ENCODE measurements around the gene ZNF91.

ZNF91 gene

DNA sequence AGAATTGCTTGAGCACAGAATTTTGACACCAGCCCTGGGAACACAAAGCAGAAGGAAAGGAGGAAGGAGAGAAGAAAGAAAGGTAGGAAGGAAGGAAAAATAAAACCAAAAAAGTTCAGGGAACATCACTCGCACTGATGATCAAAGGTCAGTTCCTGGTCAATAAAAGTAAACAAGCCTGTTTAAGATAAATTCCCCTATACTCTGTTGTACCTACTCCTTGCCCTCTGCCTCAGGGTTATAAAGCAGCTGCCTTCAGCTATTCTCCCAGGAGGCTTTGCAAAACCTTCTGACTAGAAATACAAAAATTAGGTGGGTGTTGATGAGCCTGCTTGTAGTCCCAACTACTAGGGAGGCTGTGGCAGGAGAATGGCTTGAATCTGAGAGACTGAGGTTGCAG, 14.9 kb upstream of the ZNF91 start:
- no peaks in the 10 kb centered on the region for H3F3A ChIP-seq (ENCODE audit: control insufficient read depth, insufficient read depth)
- peaks cover 5% of the 10 kb centered on the region; the same call in 1 of the 2 replicates for H3K9me3 ChIP-seq (ENCODE audit: control insufficient read depth, insufficient read depth, low read length)
- H3K27ac ChIP-seq (ENCODE audit: low read depth, low read length) = no peak overlapping the region
- H3K36me3 ChIP-seq (ENCODE audit: control insufficient read depth, low read length) = no peaks in the 10 kb centered on the region
- no peaks in the 10 kb centered on the region for H4K20me1 ChIP-seq (ENCODE audit: control insufficient read depth, insufficient read depth, low read depth, low read length)
- TF ChIP-seq EZH2phosphoT487 (IDR thresholded peaks at IDR 0.05; ENCODE audit: borderline replicate concordance, low read length) = no peak
- TF ChIP-seq, protein P1, sequence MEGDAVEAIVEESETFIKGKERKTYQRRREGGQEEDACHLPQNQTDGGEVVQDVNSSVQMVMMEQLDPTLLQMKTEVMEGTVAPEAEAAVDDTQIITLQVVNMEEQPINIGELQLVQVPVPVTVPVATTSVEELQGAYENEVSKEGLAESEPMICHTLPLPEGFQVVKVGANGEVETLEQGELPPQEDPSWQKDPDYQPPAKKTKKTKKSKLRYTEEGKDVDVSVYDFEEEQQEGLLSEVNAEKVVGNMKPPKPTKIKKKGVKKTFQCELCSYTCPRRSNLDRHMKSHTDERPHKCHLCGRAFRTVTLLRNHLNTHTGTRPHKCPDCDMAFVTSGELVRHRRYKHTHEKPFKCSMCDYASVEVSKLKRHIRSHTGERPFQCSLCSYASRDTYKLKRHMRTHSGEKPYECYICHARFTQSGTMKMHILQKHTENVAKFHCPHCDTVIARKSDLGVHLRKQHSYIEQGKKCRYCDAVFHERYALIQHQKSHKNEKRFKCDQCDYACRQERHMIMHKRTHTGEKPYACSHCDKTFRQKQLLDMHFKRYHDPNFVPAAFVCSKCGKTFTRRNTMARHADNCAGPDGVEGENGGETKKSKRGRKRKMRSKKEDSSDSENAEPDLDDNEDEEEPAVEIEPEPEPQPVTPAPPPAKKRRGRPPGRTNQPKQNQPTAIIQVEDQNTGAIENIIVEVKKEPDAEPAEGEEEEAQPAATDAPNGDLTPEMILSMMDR (IDR thresholded peaks at IDR 0.05; ENCODE audit: low read depth, low read length, poor library complexity, severe bottlenecking) = no peak
- H3K4me2 ChIP-seq (ENCODE audit: low read length) = no peak overlapping the region
- H3K4me3 ChIP-seq (ENCODE audit: low read length) = no peak overlapping the region
- no peaks in the 10 kb centered on the region for H3K4me1 ChIP-seq (ENCODE audit: control insufficient read depth, low read length)
- H3K9me2 ChIP-seq (replicated peaks; ENCODE audit: control insufficient read depth, low read length) = no peaks in the 10 kb centered on the region
- no peaks in the 10 kb centered on the region for H3K79me2 ChIP-seq (ENCODE audit: control insufficient read depth, low read length)
- H3K27me3 ChIP-seq (ENCODE audit: control insufficient read depth, low read length) = no peaks in the 10 kb centered on the region

DNA sequence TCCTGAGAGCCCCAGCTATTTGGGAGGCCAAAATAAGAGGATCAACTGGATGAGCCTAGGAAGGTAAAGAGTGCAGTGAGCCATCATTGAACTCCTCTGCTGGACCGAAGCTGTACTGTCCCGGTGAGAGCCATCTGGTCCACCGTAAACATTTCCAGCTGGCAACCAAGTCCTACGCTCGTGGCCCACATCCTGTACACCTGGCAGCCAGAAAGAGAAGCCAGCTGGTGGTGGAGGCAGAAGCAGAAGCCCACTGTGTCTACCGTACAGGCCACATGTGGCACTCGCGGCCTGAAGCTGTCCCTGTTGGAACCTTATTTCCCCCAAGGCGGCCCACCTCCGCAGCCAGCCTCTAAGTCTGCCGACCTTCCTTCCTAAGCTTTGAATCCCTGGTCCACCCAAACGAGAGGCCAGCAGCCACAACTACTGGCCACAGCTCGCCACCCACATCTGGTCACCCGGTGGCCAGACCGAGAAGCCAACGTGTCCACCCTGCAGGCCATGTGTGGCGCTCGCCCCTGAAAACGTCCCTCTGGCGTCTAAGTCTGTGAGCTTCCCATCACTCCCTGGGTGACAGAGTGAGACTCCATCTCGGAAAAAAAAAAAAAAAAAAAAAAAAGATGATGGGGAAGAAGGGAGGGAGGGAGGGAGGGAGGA, 14.2 kb upstream of the ZNF91 start:
- no peak overlapping the region for H3K4me3 ChIP-seq (ENCODE audit: low read length)
- H3K9me2 ChIP-seq (replicated peaks; ENCODE audit: control insufficient read depth, low read length) = no peaks in the 10 kb centered on the region
- no peak for TF ChIP-seq EZH2phosphoT487 (IDR thresholded peaks at IDR 0.05; ENCODE audit: borderline replicate concordance, low read length)
- TF ChIP-seq, protein P1 (IDR thresholded peaks at IDR 0.05; ENCODE audit: low read depth, low read length, poor library complexity, severe bottlenecking) = no peak
- no peaks in the 10 kb centered on the region for H3K36me3 ChIP-seq (ENCODE audit: control insufficient read depth, low read length)
- no peaks in the 10 kb centered on the region for H4K20me1 ChIP-seq (ENCODE audit: control insufficient read depth, insufficient read depth, low read depth, low read length)
- no peaks in the 10 kb centered on the region for H3K27me3 ChIP-seq (ENCODE audit: control insufficient read depth, low read length)
- H3K4me2 ChIP-seq (ENCODE audit: low read length) = no peak overlapping the region
- H3K79me2 ChIP-seq (ENCODE audit: control insufficient read depth, low read length) = no peaks in the 10 kb centered on the region
- no peak overlapping the region for H3K27ac ChIP-seq (ENCODE audit: low read depth, low read length)
- no peaks in the 10 kb centered on the region for H3F3A ChIP-seq (ENCODE audit: control insufficient read depth, insufficient read depth)
- H3K9me3 ChIP-seq (ENCODE audit: control insufficient read depth, insufficient read depth, low read length) = peaks cover 5% of the 10 kb centered on the region; the same call in 1 of the 2 replicates
- no peaks in the 10 kb centered on the region for H3K4me1 ChIP-seq (ENCODE audit: control insufficient read depth, low read length)

DNA sequence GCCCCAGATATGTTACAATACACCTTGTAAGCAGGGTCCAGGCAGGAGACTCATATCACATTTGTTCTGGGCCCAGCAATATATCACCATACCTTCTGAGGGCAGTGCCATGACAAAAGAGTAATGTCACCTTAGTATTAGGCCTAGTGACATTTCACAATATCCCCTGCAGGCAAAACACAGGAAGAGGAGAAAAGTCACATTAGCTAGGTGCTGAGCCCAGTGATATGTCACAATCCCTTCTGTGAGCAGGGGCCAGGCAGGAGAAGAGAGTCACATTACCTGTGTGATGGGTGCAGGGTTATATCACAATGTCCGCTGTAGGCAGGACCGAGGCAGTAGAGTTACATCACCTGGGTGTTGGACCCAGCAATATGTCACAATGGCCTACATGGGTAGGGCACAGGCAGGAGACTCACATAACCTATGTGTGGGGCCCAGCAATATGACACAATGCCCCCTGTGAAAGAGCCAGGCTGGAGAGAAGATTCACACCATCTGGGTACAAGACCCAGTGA, 12.4 kb upstream of the ZNF91 start:
- H3K9me2 ChIP-seq (replicated peaks; ENCODE audit: control insufficient read depth, low read length) = no peaks in the 10 kb centered on the region
- H3K27me3 ChIP-seq (ENCODE audit: control insufficient read depth, low read length) = no peaks in the 10 kb centered on the region
- TF ChIP-seq EZH2phosphoT487 (IDR thresholded peaks at IDR 0.05; ENCODE audit: borderline replicate concordance, low read length) = no peak
- TF ChIP-seq, protein P1 (IDR thresholded peaks at IDR 0.05; ENCODE audit: low read depth, low read length, poor library complexity, severe bottlenecking) = no peak
- H3K27ac ChIP-seq (ENCODE audit: low read depth, low read length) = no peak overlapping the region
- H3K4me2 ChIP-seq (ENCODE audit: low read length) = no peak overlapping the region
- no peaks in the 10 kb centered on the region for H4K20me1 ChIP-seq (ENCODE audit: control insufficient read depth, insufficient read depth, low read depth, low read length)
- H3K4me3 ChIP-seq (ENCODE audit: low read length) = no peak overlapping the region
- H3K36me3 ChIP-seq (ENCODE audit: control insufficient read depth, low read length) = no peaks in the 10 kb centered on the region
- H3K79me2 ChIP-seq (ENCODE audit: control insufficient read depth, low read length) = no peaks in the 10 kb centered on the region
- no peaks in the 10 kb centered on the region for H3F3A ChIP-seq (ENCODE audit: control insufficient read depth, insufficient read depth)
- H3K9me3 ChIP-seq (ENCODE audit: control insufficient read depth, insufficient read depth, low read length) = peaks cover 5% of the 10 kb centered on the region; the same call in 1 of the 2 replicates
- no peaks in the 10 kb centered on the region for H3K4me1 ChIP-seq (ENCODE audit: control insufficient read depth, low read length)
